22Rv1 (cell line): ENCODE measurements around the gene GAL.
"Not testable (repeated sequence)": the region's sequence is repeated elsewhere in the genome, so short reads cannot be mapped to it uniquely, and the experiment has no call there.

ENCODE experiments used
- CTCF ChIP-seq: fragments of 450-650 bp; IDR thresholded peaks from 2 replicates; pipeline ENCODE4 v1.5.1; 2017; ENCODE audit warnings: mild to moderate bottlenecking
- ZFX ChIP-seq: fragments of 450-650 bp; IDR thresholded peaks from 2 replicates; pipeline ENCODE4 v1.6.1; 2017; ENCODE audit warnings: antibody characterized with exemption, borderline replicate concordance

DNA sequence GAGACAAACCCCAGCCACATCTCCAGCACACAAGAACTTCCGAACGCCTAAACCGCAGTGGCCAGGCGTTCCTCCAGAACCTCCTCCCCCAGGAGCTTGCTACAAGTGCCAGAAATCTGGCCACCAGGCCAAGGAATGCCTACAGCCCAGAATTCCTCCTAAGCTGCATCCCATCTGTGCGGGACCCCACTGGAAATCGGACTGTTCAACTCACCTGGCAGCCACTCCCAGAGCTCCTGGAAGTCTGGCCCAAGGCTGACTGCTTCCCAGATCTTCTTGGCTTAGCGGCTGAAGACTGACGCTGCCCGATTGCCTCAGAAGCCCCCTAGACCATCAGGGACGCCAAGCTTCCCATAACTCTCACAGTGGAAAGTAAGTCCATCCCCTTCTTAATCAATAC is 48.5 kb upstream of the GAL start:
- TF ChIP-seq CTCF, ZFX: not testable (repeated sequence)
